AG04449 (cell line): Measurements from ENCODE around the gene PLCH2.
A peak's percentile ranks its signal among the peaks of the same experiment; 100 is the strongest.

Experiments used
- CTCF ChIA-PET: fragments of 350-600 bp; formaldehyde crosslinking; extraction: SDS; loops from one replicate; lab custom pipeline; 2021; ENCODE audit warnings: antibody characterized with exemption; lab: Yijun Ruan, JAX
- POLR2A ChIA-PET: fragments of 400-600, 350-600 bp; formaldehyde crosslinking; extraction: SDS; loops from one replicate; lab custom pipeline; 2020; ENCODE audit warnings: antibody characterized with exemption, inconsistent platforms; lab: Yijun Ruan, JAX
- DNase-seq: peaks from one replicate; pipeline ENCODE4 v3.0.0-alpha.2; 2010; ENCODE audit warnings: low read depth, low spot score
- H3K4me3 ChIP-seq: 2 replicates; pipeline ENCODE4 v1.5.1; 2011; ENCODE audit warnings: low read depth, mild to moderate bottlenecking, control low read depth, low read length
- CTCF ChIP-seq: IDR thresholded peaks from one replicate; pipeline ENCODE4 v1.5.1; 2011; ENCODE audit warnings: mild to moderate bottlenecking, moderate library complexity, low read length, control low read depth, inconsistent platforms; ENCODE audit not compliant: insufficient read depth; ENCODE audit errors: missing control alignments

The PLCH2 gene

GRCh38 chr1:2528966-2529783 is 53.1 kb downstream of the PLCH2 start:
- DNase-seq, result no peak
- CTCF ChIA-PET, result interaction anchor here (0.8 to 6.6 kb wide), 4 partner anchors 16 to 77 kb away, joined by 3 to 47 read pairs (median 4); no protein-coding TSS in a partner anchor
- no peak overlapping the region for H3K4me3 ChIP-seq
- POLR2A ChIA-PET, result no interaction called here
- no peak for TF ChIP-seq CTCF

GRCh38 chr1:2529784-2530512 is 53.9 kb downstream of the PLCH2 start, which contains the start of gene HES5:
Gene HES5, minus strand, starts transcription at chr1:2530263. Its CDS starts 99 bp downstream, at chr1:2530164.
- H3K4me3 ChIP-seq, result peak within 1 kb of the TSS; percentile 29
- ChIA-PET POLR2A (no interaction called here), CTCF (interaction anchor here (6.6 kb wide), 1 partner anchor 18 kb away, joined by 47 read pairs; no protein-coding TSS in a partner anchor)
- no peak for TF ChIP-seq CTCF
- no peak for DNase-seq

- no peak overlapping the region for H3K4me3 ChIP-seq
- ChIA-PET CTCF (interaction anchor here (6.6 kb wide), 1 partner anchor 17 kb away, joined by 47 read pairs; no protein-coding TSS in a partner anchor), POLR2A (no interaction called here)
- TF ChIP-seq CTCF, result no peak
- DNase-seq, result no peak
Measured at GRCh38 chr1:2530513-2531361, 54.6 kb downstream of the PLCH2 start.

- no peak for TF ChIP-seq CTCF
- ChIA-PET CTCF (interaction anchor here (1.1 to 6.6 kb wide), 5 partner anchors 11 to 891 kb away, joined by 3 to 47 read pairs (median 5); partner anchors contain the start of gene FAAP20), POLR2A (interaction anchor here (1.0 to 1.4 kb wide), 3 partner anchors 11 to 83 kb away, joined by 3 to 4 read pairs (median 3); no protein-coding TSS in a partner anchor)
- DNase-seq, result no peak
- no peak overlapping the region for H3K4me3 ChIP-seq
Measured at GRCh38 chr1:2532485-2533160, 56.5 kb downstream of the PLCH2 start.

GRCh38 chr1:2533365-2533764 is 57.3 kb downstream of the PLCH2 start:
- POLR2A ChIA-PET, result interaction anchor here (0.7 to 1.4 kb wide), 6 partner anchors 9 to 84 kb away, joined by 3 to 4 read pairs (median 3); no protein-coding TSS in a partner anchor
- H3K4me3 ChIP-seq, result no peak overlapping the region
- no peak for TF ChIP-seq CTCF
- DNase-seq, result no peak
- CTCF ChIA-PET, result interaction anchor here (1.2 to 6.6 kb wide), 5 partner anchors 8 to 890 kb away, joined by 3 to 47 read pairs (median 15); partner anchors contain the start of genes PANK4 and PEX10
